Right lobe of liver (tissue), 6 donors: ENCODE results near the gene SPIB. TPM values are rescaled to one million over a fixed set of nuclear protein-coding genes. Genes with fewer than 3 reads are reported as not detected.

Experiments used
- ATAC-seq, 4 donors: fragments of 200-7000 bp; cut with Tn5 transposase; one replicate each; pipeline ENCODE4 v1.9.1; 2020; ENCODE audit warnings: mild to moderate bottlenecking in 4 of 4, moderate library complexity in 4 of 4
- DNase-seq, 3 donors: peaks; one replicate each; pipeline ENCODE4 v3.0.0-alpha.2; 2020
- H3K27ac ChIP-seq, 3 donors: fragments of 200-600 bp; one replicate each; pipeline ENCODE4 v1.8.0; 2022
- H3K27me3 ChIP-seq, 2 donors: fragments of 200-600 bp; one replicate each; pipeline ENCODE4 v1.8.0; 2022
- H3K36me3 ChIP-seq, 4 donors: fragments of 200-600 bp; sonication (generic) in 1 of 4; one replicate each; pipeline versions ENCODE4 v1.5.1 to v1.8.0; 2017 to 2022; ENCODE audit warnings: control low read depth in 1 of 4
- H3K4me1 ChIP-seq, 4 donors: fragments of 200-600 bp; sonication (generic) in 1 of 4; one replicate each; pipeline versions ENCODE4 v1.5.1 to v1.8.0; 2017 to 2022; ENCODE audit warnings: control low read depth in 1 of 4
- H3K4me3 ChIP-seq, 3 donors: fragments of 200-600 bp; one replicate each; pipeline ENCODE4 v1.8.0; 2022
- H3K9me3 ChIP-seq, 4 donors: fragments of 200-600 bp; sonication (generic) in 1 of 4; one replicate each; pipeline versions ENCODE4 v1.5.1 to v1.8.0; 2017 to 2022; ENCODE audit warnings: control low read depth in 1 of 4
- CTCF ChIP-seq, 4 donors: fragments of 200-600 bp in 3 of 4; fragments of 450-650 bp in 1 of 4; IDR thresholded peaks; one replicate each; pipeline versions ENCODE4 v1.5.1 to v1.8.0; 2016 to 2022; ENCODE audit warnings: antibody characterized with exemption in 4 of 4, mild to moderate bottlenecking in 2 of 4
- POLR2A ChIP-seq: fragments of 450-650 bp; IDR thresholded peaks from one replicate; pipeline ENCODE4 v1.6.1; 2017; ENCODE audit warnings: antibody characterized with exemption, mild to moderate bottlenecking
- WGBS: methylation state at CpG from one replicate; pipeline ENCODE4 v1.1.6; 2018; ENCODE audit warnings: low coverage, low lambda C conversion rate; ENCODE audit not compliant: insufficient coverage; ENCODE audit errors: missing lambda C conversion rate; 5-methylcytosine and 5-hydroxymethylcytosine counted together
- intact Hi-C, 2 donors: fragments of 100-400 bp; cut with DNase I; formaldehyde crosslinking; loops; one replicate each; pipeline versions ENCODE4 v1.11.2 to v1.14.1; 2022
- total RNA-seq, 6 experiments: library from RNA; depleted of rRNA in 2 of 6; stranded (reverse); fragments of >200 nt in 2 of 6; fragmentation: NEBNext Ultra II Directional in 3 of 6; extraction: Animal tissue kit (Norgen Biotek cat#: 25700) in 3 of 6; gene quantifications; one replicate each; pipeline versions ENCODE4 v1.1.0 to v1.2.4, GENCODE V29; 2016 to 2023
- donor health status: DM: no; HTN: yes; CAD: no.
- donor health status: DM: no; HTN: no; CAD: no.
- donor health status: DM: no; HTN: no; CAD: no.
- donor health status: DM: no; HTN: yes; CAD: no.
- donor health status: DM: no; HTN: yes; CAD: no.

Gene SPIB
- total RNA-seq, 6 experiments from 2014 or later = 0.51 TPM; not detected in 5

DNA sequence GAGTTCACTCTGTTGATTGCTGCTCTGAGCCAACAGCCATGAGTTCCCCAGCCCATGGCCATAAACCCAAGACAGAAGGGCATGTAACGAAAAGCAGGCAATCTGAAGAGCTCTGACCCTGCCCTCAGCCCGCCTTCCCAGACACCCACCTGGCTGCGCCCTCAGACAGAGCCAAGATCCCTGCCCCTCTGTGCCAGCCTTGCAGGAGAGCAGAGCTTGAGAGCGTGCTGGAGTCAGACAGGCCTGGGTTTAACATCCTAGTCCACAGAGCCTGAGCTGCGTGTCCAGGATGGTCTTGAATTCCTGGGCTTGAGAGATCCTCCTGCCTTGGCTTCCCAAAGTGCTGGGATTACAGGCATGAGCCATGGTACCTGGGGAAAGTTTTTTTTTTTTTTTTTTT, 38.6 kb downstream of the SPIB start:
- no peaks in the 10 kb centered on the region for H3K4me1 ChIP-seq
- H3K9me3 ChIP-seq = no peaks in the 10 kb centered on the region
- intact Hi-C loops = loop anchor here in 1 of 2 donors (10.0 kb wide), 1 partner anchor 82 kb away; the partner anchor contains the start of gene NR1H2
- no peaks in the 10 kb centered on the region for H3K36me3 ChIP-seq
- DNase-seq = no peak
- no peak for ATAC-seq
- no peak overlapping the region for H3K27ac ChIP-seq
- TF ChIP-seq CTCF (IDR thresholded peaks at IDR 0.05) = no peak
- TF ChIP-seq POLR2A = no peak
- no peak overlapping the region for H3K4me3 ChIP-seq
- WGBS = no CpG with 5 or more reads among the region's 5 CpGs
- H3K27me3 ChIP-seq = no peaks in the 10 kb centered on the region

GRCh38 chr19:50458396-50459066, 39.8 kb downstream of the SPIB start:
- Histone ChIP-seq H3K27ac (no peak overlapping the region), H3K4me3 (no peak overlapping the region), H3K27me3 (no peaks in the 10 kb centered on the region), H3K9me3 (no peaks in the 10 kb centered on the region), H3K36me3 (no peaks in the 10 kb centered on the region), H3K4me1 (no peaks in the 10 kb centered on the region)
- no peak for ATAC-seq
- TF ChIP-seq POLR2A (no peak), CTCF (IDR thresholded peaks at IDR 0.05) (no peak)
- WGBS = 59% methylated on average over 17 of the region's 50 CpGs
- intact Hi-C loops = loop anchor here in 1 of 2 donors (10.0 kb wide), 1 partner anchor 84 kb away; the partner anchor contains the start of gene NR1H2
- DNase-seq = no peak

- ATAC-seq = no peak
- intact Hi-C loops = loop anchor here in 1 of 2 donors (10.0 kb wide), 1 partner anchor 84 kb away; the partner anchor contains the start of gene NR1H2
- WGBS = 59% methylated on average over 20 of the region's 32 CpGs
Observed at GRCh38 chr19:50459067-50459456, 40.3 kb downstream of the SPIB start.

GRCh38 chr19:50459638-50460037, 40.9 kb downstream of the SPIB start:
- Histone ChIP-seq H3K9me3 (no peaks in the 10 kb centered on the region), H3K27ac (no peak overlapping the region), H3K4me3 (no peak overlapping the region), H3K36me3 (no peaks in the 10 kb centered on the region), H3K27me3 (no peaks in the 10 kb centered on the region), H3K4me1 (no peaks in the 10 kb centered on the region)
- 71% methylated on average over 1 of the region's 1 CpG for WGBS
- TF ChIP-seq POLR2A (no peak), CTCF (IDR thresholded peaks at IDR 0.05) (no peak)
- ATAC-seq (no peak), DNase-seq (no peak)
- intact Hi-C loops = loop anchor here in 1 of 2 donors (10.0 kb wide), 1 partner anchor 85 kb away; the partner anchor contains the start of gene NR1H2

More at GRCh38 chr19:50459067-50459456, 40.3 kb downstream of the SPIB start:
- no peak for TF ChIP-seq POLR2A
- TF ChIP-seq CTCF (IDR thresholded peaks at IDR 0.05) = no peak
- H3K27me3 ChIP-seq = no peaks in the 10 kb centered on the region
- no peak overlapping the region for H3K4me3 ChIP-seq
- H3K9me3 ChIP-seq = no peaks in the 10 kb centered on the region
- no peak for DNase-seq
- H3K27ac ChIP-seq = no peak overlapping the region
- H3K4me1 ChIP-seq = no peaks in the 10 kb centered on the region
- no peaks in the 10 kb centered on the region for H3K36me3 ChIP-seq
